Head of caudate nucleus (tissue), 42 donors: ENCODE results near the gene ABCB10.
"Not testable (repeated sequence)": the region's sequence is repeated elsewhere in the genome, so short reads cannot be mapped to it uniquely, and the experiment has no call there.

Source experiments
- DNase-seq, 42 donors: peaks; one replicate each; pipeline versions ENCODE4 v3.0.0 to v3.0.0-alpha.2; 2020 to 2021; ENCODE audit warnings: mixed read lengths in 7 of 42
- intact Hi-C: fragments of 100-400 bp; cut with DNase I; formaldehyde crosslinking; loops from one replicate; pipeline ENCODE4 v1.15.0; 2022

The ABCB10 gene

GRCh38 chr1:229506633-229507032 lies 51.9 kb downstream of the ABCB10 start:
- intact Hi-C loops: no loop called here

GRCh38 chr1:229495782-229496181 lies 62.7 kb downstream of the ABCB10 start:
- intact Hi-C loops: no loop called here
- no peak for DNase-seq

More at GRCh38 chr1:229506633-229507032, 51.9 kb downstream of the ABCB10 start:
- DNase-seq: no peak

- DNase-seq: no peak
- intact Hi-C loops: loop anchor here (10.0 kb wide), 1 partner anchor 822 kb away; no protein-coding TSS in a partner anchor
Observed at GRCh38 chr1:229487181-229487580, 71.3 kb downstream of the ABCB10 start.

- no peak for DNase-seq
- intact Hi-C loops: loop anchor here (10.0 kb wide), 1 partner anchor 821 kb away; no protein-coding TSS in a partner anchor
Observed at GRCh38 chr1:229485318-229485717, 73.2 kb downstream of the ABCB10 start.

GRCh38 chr1:229482511-229482910 lies 76.0 kb downstream of the ABCB10 start:
- DNase-seq: peak in 1 of 42 donors; percentile 3
- intact Hi-C loops: loop anchor here (5.0 to 10.0 kb wide), 2 partner anchors 225 to 818 kb away; no protein-coding TSS in a partner anchor

- intact Hi-C loops: loop anchor here (5.0 to 10.0 kb wide), 2 partner anchors 223 to 816 kb away; no protein-coding TSS in a partner anchor
Observed at GRCh38 chr1:229480495-229480894, 78.0 kb downstream of the ABCB10 start.

GRCh38 chr1:229479660-229480399 lies 78.7 kb downstream of the ABCB10 start:
- intact Hi-C loops: loop anchor here (5.0 to 10.0 kb wide), 2 partner anchors 223 to 815 kb away; no protein-coding TSS in a partner anchor

More at GRCh38 chr1:229480495-229480894, 78.0 kb downstream of the ABCB10 start:
- no peak for DNase-seq

GRCh38 chr1:229478852-229479251 lies 79.7 kb downstream of the ABCB10 start:
- peak in 1 of 42 donors; percentile 6 for DNase-seq
- intact Hi-C loops: no loop called here

More at GRCh38 chr1:229479660-229480399, 78.7 kb downstream of the ABCB10 start:
- no peak for DNase-seq

- DNase-seq, intact Hi-C loops: not testable (repeated sequence)
Observed at GRCh38 chr1:229475859-229476258, 82.6 kb downstream of the ABCB10 start.

GRCh38 chr1:229474509-229474908 lies 84.0 kb downstream of the ABCB10 start:
- DNase-seq: no peak
- intact Hi-C loops: no loop called here

- no peak for DNase-seq
- intact Hi-C loops: no loop called here
Observed at GRCh38 chr1:229471175-229471574, 87.3 kb downstream of the ABCB10 start.

GRCh38 chr1:229470406-229471043 lies 88.0 kb downstream of the ABCB10 start:
- intact Hi-C loops: no loop called here
- no peak for DNase-seq

GRCh38 chr1:229466887-229467286 lies 91.6 kb downstream of the ABCB10 start:
- no peak for DNase-seq
- intact Hi-C loops: no loop called here
